GM18508 (cell line): Measurements from ENCODE around the gene ITFG1.
A peak's percentile ranks its signal among the peaks of the same experiment; 100 is the strongest.

Experiments
- ATAC-seq: cut with Tn5 transposase; IDR thresholded peaks from one replicate; pipeline ENCODE4 v1.9.1; 2021; ENCODE audit warnings: moderate number of reproducible peaks; ENCODE audit not compliant: insufficient read depth, unreplicated experiment

ITFG1 gene

GRCh38 chr16:47460711-47461597, at the start of gene ITFG1, which contains the start of gene PHKB:
Gene ITFG1, minus strand, starts transcription at chr16:47461063. Its CDS starts 18 bp downstream, at chr16:47461045.
Gene PHKB, plus strand, starts transcription at chr16:47461331. Its CDS starts 20 bp downstream, at chr16:47461351.
- ATAC-seq: peak; percentile 48

DNA sequence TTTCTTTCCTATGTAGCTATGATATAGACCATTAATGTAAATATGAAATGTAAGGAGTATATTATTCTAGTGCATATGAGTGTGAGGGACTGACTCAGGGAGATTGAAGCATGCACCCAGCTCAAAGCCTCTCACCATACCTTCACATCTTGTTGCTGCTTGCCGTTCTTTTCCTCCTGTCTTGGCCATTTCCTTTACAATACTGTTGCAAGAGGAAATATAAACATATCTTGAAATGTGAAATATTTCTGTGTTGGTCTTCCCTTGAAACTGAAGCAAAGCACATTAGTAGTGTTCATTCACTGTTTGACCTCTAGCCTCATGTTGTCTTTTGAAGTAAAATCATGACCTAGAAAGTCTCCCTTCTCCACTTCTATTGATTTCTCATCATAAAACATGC, 46.8 kb upstream of the ITFG1 start:
- no peak for ATAC-seq

DNA sequence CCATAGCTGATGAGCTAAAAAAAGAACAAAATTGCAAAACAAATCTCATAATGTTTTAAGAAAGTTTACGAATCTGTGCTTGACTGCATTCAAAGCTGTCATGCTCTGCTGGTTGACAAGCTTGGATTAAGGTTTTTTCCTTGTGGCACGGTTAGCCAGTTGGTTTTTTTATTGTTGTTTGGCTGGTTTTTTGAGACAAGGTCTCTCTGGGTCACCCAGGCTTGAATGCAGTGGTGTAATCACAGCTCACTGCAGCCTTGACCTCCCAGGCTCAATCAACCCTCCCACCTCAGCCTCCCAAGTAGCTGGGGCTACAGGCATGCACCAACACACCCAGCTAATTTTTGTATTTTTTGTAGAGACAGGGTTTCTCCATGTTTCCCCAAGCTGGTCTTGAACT, 45.9 kb upstream of the ITFG1 start:
- ATAC-seq: no peak

DNA sequence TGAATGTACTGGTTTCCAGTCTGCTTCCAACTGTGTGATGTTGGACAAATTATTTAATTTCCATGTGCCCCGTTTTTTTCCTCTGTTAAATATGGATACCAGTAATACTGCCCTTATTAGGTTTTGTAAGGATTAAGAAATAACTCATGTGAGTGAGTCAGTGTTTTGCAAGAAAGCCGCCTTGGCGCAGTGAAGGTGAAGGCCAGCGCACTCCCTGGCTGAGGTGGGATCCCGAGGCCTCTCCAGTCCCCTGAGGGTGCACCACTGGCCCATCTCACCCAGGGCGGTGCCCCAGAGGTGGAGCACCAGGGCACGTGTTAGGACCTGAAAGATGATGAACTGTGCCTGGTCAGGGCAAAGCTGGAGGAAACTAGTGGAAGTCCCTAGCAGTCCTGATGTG, 43.7 kb upstream of the ITFG1 start:
- no peak for ATAC-seq

DNA sequence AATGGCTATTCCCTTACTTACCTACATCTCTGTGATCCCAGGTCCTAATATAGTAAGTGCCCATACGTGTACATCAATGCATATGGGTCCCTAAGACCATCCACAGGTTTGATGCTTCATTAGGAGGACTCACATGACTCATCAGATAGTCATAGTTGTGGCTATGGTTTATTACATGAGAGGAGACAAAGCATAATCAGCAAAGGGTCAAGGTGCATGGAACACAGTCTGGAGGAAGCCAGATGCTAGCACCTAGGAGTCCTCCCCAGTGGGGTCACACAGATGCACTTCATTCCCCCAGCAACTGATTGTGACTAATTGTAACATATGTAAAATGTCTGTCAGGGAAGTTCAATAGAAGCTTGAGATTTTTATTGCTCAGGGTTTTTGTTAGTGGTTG, 43.1 kb upstream of the ITFG1 start:
- no peak for ATAC-seq

- ATAC-seq: no peak
Observed at GRCh38 chr16:47499700-47500264, 38.9 kb upstream of the ITFG1 start.

DNA sequence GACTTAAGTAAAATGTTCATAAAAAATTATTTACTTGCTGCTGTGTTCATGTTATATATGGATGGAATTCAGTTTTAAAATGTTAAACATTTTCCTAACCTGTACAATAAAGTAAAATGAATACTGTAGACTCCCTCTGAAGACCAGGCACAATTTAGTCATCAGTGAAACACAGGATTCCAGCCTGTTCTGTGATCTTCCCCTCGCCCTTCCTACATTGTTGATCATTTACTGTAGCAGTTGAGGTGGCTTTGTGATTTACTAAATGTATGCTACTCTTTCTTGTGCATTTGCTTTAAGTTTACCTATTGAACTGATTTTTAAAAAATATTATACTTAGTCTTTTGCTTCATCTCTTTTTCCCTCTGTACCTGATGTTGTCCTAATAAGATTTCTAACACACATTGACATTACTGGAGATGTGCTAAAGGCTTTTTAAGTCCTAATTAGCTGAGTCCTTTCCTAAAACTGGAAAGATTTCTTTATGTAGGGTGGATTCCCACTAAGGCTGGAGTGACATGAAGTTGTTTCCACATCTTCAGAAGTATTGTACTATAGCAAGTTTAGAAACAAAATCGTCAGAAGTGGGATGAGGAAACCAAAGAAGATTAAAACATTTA, 38.3 kb upstream of the ITFG1 start:
- ATAC-seq: no peak

DNA sequence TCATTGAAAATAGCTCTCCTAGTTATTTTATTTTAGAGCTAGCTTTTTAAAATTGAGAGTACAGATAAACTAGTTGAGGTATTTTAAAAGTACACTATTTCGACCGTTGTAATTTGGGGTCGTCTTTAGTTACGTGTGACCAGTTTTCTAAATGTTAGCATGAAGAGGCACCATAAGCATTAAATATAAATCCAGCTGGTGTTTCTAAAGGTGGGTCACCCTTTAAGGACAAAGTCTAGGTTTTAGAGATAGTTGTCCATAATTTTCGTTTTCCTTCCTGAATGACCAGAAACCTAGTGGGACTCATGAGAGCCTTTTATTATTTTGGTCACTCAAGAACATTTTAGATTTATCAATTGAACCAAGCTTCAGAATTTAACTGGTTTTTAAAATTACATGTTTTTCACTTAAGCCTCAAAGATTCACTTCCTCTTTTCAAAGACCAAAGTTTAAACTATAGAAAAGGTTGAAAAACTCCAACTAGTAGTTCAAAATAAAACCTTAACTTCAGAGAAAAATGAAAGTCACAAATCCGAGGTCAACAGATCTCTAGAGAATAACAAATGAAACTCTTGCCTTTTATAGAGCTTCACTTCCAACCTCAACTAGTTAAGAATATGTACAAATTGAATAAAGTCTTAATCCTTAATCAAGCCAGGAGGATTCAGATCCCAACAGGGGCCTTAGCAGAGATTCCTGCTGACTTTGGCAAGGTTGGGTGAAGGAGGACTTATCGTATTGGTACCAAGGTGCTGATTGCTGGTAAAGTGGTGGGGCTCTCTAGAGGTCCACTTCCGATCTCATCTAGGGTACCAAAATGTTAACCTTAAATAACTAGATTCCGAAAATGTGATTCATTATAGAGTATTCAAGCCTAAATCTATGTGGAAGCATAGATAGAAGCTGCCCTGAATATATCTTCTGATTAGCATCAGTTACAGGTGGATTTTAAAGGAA, 32.8 kb upstream of the ITFG1 start:
- ATAC-seq: peak; percentile 30

DNA sequence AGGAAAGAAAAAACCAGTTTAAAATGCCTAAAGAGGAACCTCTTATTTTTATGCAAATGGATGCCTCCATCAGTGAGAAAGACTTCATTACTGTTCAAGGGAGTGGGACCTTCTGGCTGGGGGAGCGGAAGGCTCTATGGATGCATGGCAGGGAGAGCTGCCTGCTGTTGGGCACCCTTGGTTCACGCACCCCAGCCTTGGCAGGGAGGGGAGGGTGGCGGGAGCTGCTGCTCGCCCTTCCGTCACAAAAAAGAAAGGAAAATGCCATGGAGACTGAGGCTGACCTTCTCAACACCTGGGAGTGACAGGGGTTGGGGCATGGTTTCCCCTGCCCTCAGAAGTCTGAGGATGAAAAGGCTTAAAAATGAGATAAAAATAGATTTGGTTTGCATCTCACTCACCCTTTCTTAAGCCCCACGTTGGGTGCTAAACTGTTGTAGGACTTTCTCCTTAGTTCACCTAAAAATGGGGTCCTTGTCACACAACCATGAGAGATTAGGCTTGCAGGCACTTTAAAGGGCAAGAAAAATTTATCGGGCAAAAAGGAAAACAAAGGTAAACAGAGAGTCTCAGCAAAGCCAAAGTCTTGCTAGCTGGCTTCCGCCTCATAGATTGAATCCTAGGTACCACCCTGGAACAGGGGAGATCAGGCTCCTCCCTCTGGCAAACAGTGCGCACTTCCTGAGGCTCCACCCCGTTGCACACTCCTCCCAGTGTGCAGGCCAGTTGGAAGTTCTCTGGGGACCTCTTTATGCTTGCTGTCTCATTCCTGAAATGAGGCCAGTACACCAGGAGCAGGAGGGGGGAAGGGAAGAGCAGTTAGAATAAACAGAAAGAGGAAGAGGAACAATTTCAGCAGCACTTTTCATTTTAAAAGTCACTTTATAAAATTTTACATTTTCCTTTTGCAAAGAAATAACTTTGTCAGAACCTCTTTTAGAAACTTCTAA, 31.8 kb upstream of the ITFG1 start:
- ATAC-seq: peak; percentile 63

GRCh38 chr16:47492036-47492427, 31.2 kb upstream of the ITFG1 start:
- no peak for ATAC-seq

DNA sequence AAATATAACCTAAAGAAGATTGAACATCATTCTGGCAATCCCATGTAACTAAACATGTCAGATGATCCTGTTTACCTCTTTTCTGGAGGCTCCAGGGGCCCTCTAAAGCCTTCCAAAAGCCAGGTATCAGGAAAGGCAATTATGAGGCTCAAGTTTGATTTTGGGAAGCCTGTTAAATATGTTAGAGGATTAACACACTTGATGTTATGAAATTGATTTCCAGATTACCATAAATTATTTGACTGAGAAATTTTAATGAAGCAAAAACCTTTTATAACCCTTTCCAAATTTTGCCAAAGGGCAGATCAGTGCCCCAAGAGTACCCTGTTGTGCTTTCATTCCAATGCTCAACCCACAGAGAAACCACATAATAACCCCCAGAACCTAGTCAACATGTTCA, 29.6 kb upstream of the ITFG1 start:
- no peak for ATAC-seq

GRCh38 chr16:47488051-47488450, 27.2 kb upstream of the ITFG1 start:
- ATAC-seq: no peak

GRCh38 chr16:47486856-47487255, 26.0 kb upstream of the ITFG1 start:
- ATAC-seq: no peak

GRCh38 chr16:47483616-47484015, 22.8 kb upstream of the ITFG1 start:
- ATAC-seq: no peak

GRCh38 chr16:47481698-47482374, 21.0 kb upstream of the ITFG1 start:
- ATAC-seq: no peak

DNA sequence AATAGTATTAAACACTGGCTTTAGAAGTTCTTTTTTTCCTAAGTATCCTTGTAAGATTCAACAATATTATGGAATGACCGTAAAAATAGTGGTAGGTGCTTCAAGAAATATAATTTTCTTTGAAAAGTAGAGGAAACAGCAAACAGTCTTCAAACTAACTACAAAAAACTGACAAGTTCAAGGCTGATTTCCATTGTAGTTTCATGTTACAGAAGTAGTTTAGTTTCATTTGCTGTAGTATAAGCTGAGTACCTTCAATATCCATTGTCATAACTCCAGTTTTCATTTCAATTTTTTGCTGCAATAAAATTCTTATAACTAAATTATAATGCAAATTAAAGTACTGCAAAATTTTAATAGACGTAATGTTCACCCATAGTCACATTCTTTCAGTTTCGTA, 19.5 kb upstream of the ITFG1 start:
- ATAC-seq: no peak

DNA sequence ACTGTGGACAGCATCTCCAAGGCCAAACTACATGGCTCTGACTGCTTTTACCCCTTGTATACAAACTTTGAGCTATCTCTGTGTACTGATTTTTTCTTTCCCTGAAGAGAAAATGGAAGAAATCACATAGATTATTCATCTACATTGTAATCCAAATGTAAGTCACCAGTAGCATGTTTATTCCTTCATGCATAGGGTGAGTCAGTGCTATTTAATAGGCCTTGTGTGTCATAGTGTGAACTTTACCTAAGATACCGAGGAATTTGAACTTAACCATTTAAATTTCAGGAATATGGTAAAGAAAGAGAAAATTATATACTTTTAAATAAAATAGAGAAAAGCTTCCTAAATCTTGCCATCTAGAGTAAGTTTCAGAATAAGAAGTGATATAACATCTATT, 16.8 kb upstream of the ITFG1 start:
- ATAC-seq: no peak

DNA sequence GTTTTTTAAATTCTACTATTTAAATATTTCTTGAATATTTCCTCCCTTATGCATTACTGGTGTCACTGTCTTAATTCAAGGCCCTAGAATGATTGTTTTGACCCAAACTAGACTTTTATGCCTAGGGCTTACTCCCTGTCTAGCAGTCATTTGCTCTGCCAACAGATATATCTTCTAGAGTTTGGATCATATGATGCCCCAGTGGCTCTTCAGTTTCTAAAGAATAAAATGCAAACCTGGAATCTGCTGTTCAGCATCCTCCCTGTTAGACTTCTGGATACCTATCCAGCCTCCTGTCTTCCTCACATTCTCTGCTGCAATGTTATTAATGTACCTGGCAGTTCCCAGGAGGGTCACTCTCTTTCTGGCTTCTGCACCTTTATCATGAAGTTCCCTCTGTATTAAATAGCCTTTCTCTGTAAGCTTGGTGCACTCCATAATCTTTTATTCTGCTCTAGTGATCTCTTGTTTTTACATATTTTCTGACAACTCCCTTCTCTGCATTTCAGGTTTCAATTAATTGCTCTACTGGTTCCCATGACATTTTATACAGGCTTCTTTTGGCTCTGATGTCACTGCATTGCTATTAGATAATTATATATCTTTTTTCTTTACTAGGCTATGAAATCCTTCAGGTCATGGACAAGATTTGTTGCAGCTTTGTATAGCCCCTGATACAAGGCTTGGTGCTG, 15.9 kb upstream of the ITFG1 start:
- ATAC-seq: no peak
